Amniotic stem cell (primary cell): ENCODE results near the gene ATP1A1.

ENCODE experiments used
- DNase-seq: peaks from one replicate; lab custom pipeline; 2025; lab: John Stamatoyannopoulos, UW

Gene ATP1A1

GRCh38 chr1:116345011-116345410, 28.0 kb upstream of the ATP1A1 start:
- DNase-seq, result no peak

GRCh38 chr1:116345843-116346242, 27.2 kb upstream of the ATP1A1 start:
- no peak for DNase-seq

- DNase-seq, result no peak
These were observed 25.9 kb upstream of the ATP1A1 start for GRCh38 chr1:116346943-116347673.

- DNase-seq, result no peak
These were observed 25.3 kb upstream of the ATP1A1 start for GRCh38 chr1:116347696-116348095.

- no peak for DNase-seq
These were observed 22.9 kb upstream of the ATP1A1 start for GRCh38 chr1:116350097-116350645.

- DNase-seq, result no peak
These were observed 21.1 kb upstream of the ATP1A1 start for GRCh38 chr1:116351914-116352313.

- DNase-seq, result no peak
These were observed 20.7 kb upstream of the ATP1A1 start for GRCh38 chr1:116352349-116352813.

- DNase-seq, result no peak
These were observed 19.9 kb upstream of the ATP1A1 start for GRCh38 chr1:116353155-116353554.

- no peak for DNase-seq
These were observed 17.0 kb upstream of the ATP1A1 start for GRCh38 chr1:116356067-116356466.

- DNase-seq, result no peak
These were observed 16.4 kb upstream of the ATP1A1 start for GRCh38 chr1:116356673-116357072.

- DNase-seq, result no peak
These were observed 15.6 kb upstream of the ATP1A1 start for GRCh38 chr1:116357487-116357886.

- DNase-seq, result no peak
These were observed 13.8 kb upstream of the ATP1A1 start for GRCh38 chr1:116359060-116359830.

- DNase-seq, result no peak
These were observed 13.2 kb upstream of the ATP1A1 start for GRCh38 chr1:116359871-116360270.

- DNase-seq, result no peak
These were observed 12.4 kb upstream of the ATP1A1 start for GRCh38 chr1:116360429-116361173.

GRCh38 chr1:116361648-116362047, 11.4 kb upstream of the ATP1A1 start:
- DNase-seq, result no peak

GRCh38 chr1:116362050-116362449, 11.0 kb upstream of the ATP1A1 start:
- no peak for DNase-seq

GRCh38 chr1:116365353-116365780, 7.7 kb upstream of the ATP1A1 start:
- no peak for DNase-seq

GRCh38 chr1:116365857-116366256, 7.2 kb upstream of the ATP1A1 start:
- DNase-seq, result no peak

GRCh38 chr1:116367256-116367945, 5.6 kb upstream of the ATP1A1 start:
- no peak for DNase-seq

GRCh38 chr1:116368241-116368640, 4.8 kb upstream of the ATP1A1 start:
- DNase-seq, result no peak

- DNase-seq, result no peak
These were observed 2.9 kb upstream of the ATP1A1 start for GRCh38 chr1:116370181-116370580.

- DNase-seq, result no peak
These were observed 1.3 kb upstream of the ATP1A1 start for GRCh38 chr1:116371752-116372151.
